HFF-Myc (cell line): ENCODE data around the gene LIX1L.

Experiments used
- DNase-seq: peaks from one replicate; pipeline ENCODE4 v3.0.0-alpha.2; 2011; ENCODE audit warnings: low read depth; ENCODE audit errors: extremely low read depth
- H3K4me3 ChIP-seq: replicated peaks from 2 replicates; pipeline ENCODE4 v1.5.1; 2011; ENCODE audit warnings: low read depth, mild to moderate bottlenecking, control low read depth, low read length
- TF ChIP-seq, protein P1 (sequence below): IDR thresholded peaks from 2 replicates; pipeline ENCODE4 v1.5.1; 2012; ENCODE audit warnings: mild to moderate bottlenecking, low read depth, low read length, control low read depth; ENCODE audit errors: missing control alignments

LIX1L gene

DNA sequence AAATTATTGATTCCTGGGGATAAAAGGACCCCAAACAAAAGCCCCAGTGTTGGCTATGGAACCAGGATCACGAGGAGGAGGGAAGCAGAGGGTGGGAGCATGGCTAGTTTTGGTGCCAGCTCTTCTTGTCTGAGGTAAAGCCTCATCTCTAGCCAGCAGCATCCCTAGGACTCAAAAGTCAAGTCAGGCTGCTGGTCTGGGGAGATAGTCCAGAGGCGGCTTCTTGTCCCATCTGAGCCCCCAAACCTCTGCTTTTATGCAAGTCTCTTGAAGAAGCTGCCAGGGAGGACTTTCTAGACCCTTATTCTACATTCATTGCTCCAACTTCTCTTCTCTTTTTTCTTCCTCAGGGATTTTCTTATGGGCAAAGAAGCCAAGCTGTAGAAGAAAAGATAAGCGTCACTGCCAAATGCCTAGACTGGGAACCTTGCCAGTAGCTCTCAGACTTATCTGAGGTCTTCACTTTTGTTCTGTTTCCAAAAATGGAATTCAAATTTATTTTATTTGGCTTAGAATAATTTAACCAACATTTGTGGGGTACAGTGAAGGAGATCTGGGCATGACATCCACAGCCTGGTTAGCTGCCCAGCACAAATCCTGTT lies 65.2 kb downstream of the LIX1L start:
- H3K4me3 ChIP-seq: no peak overlapping the region
- no peak for DNase-seq
- TF ChIP-seq, protein P1, sequence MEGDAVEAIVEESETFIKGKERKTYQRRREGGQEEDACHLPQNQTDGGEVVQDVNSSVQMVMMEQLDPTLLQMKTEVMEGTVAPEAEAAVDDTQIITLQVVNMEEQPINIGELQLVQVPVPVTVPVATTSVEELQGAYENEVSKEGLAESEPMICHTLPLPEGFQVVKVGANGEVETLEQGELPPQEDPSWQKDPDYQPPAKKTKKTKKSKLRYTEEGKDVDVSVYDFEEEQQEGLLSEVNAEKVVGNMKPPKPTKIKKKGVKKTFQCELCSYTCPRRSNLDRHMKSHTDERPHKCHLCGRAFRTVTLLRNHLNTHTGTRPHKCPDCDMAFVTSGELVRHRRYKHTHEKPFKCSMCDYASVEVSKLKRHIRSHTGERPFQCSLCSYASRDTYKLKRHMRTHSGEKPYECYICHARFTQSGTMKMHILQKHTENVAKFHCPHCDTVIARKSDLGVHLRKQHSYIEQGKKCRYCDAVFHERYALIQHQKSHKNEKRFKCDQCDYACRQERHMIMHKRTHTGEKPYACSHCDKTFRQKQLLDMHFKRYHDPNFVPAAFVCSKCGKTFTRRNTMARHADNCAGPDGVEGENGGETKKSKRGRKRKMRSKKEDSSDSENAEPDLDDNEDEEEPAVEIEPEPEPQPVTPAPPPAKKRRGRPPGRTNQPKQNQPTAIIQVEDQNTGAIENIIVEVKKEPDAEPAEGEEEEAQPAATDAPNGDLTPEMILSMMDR: no peak

GRCh38 chr1:145891587-145892485 lies 66.0 kb downstream of the LIX1L start:
- TF ChIP-seq, protein P1: peak; percentile 96
- DNase-seq: peak; percentile 99
- no peak overlapping the region for H3K4me3 ChIP-seq

- H3K4me3 ChIP-seq: no peak overlapping the region
- TF ChIP-seq, protein P1: no peak
- no peak for DNase-seq
These were observed 66.7 kb downstream of the LIX1L start for GRCh38 chr1:145891143-145891542.

- no peak overlapping the region for H3K4me3 ChIP-seq
- TF ChIP-seq, protein P1: no peak
- no peak for DNase-seq
These were observed 68.1 kb downstream of the LIX1L start for GRCh38 chr1:145889722-145890121.

GRCh38 chr1:145887631-145888030 lies 70.2 kb downstream of the LIX1L start:
- no peak overlapping the region for H3K4me3 ChIP-seq
- TF ChIP-seq, protein P1: no peak
- no peak for DNase-seq

GRCh38 chr1:145886816-145887215 lies 71.0 kb downstream of the LIX1L start:
- no peak overlapping the region for H3K4me3 ChIP-seq
- TF ChIP-seq, protein P1: no peak
- DNase-seq: no peak

DNA sequence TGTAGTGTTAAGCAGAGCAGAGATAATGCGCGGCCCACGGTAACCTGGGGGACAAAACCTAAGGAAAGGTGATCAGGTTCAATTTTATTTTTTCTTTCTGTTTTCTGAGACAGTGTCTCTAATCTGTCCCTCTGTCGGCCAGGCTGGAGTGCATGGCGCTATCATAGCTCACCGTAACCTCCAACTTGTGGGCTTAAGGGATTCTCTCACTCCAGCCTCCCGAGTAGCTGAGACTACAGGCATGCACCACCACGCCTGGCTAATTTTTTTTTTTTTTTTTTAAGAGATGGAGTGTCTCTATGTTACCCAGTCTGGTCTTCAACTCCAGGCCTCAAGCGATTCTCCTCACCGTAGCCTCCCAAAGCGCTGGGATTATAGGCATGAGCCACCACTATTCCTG lies 71.4 kb downstream of the LIX1L start:
- no peak for DNase-seq
- peak overlapping the region; percentile 53 for H3K4me3 ChIP-seq
- TF ChIP-seq, protein P1: no peak
